ENCODE data around the gene GPR107. TPM values are rescaled to one million over a fixed set of nuclear protein-coding genes. Genes with fewer than 3 reads are reported as not detected.

GPR107 gene
- total RNA-seq, 1 experiment from 2014 or later = 77.4 TPM

DNA sequence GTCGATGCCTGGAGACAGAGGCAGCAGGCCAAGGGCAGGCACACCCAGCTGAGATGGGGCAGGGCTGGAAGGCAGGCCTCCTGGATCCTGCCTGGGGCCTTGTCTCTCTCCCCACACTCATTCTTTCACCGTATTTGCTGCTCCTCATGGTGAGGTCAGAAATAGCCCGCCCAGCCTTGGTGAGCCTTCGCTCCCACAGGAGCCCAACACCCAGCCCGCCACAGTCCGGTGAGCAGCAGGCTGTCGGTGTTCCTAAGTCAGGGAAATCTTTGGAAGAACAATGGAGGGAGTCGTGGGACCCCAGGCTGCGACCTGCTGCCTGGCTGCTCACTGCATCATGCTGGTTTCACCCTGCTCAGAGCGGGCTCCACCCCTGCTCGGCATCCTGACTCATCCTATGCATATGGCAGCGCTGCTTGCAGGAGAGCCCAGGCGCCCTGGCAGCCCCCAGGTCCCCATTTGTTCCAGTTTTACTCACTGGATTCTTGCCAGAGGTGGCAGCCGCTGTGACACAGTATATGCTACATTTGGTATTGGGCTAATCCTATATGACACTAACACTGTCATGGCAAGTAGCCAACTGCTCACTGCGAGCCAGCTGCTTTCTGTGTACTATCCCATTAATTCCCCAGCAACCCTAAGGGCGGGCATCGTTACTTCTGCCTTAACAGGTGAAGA is 65.3 kb downstream of the GPR107 start:
- no peak for TF ChIP-seq EZH2 (IDR thresholded peaks at IDR 0.05; ENCODE audit: low read depth)
- TF ChIP-seq, protein P1, sequence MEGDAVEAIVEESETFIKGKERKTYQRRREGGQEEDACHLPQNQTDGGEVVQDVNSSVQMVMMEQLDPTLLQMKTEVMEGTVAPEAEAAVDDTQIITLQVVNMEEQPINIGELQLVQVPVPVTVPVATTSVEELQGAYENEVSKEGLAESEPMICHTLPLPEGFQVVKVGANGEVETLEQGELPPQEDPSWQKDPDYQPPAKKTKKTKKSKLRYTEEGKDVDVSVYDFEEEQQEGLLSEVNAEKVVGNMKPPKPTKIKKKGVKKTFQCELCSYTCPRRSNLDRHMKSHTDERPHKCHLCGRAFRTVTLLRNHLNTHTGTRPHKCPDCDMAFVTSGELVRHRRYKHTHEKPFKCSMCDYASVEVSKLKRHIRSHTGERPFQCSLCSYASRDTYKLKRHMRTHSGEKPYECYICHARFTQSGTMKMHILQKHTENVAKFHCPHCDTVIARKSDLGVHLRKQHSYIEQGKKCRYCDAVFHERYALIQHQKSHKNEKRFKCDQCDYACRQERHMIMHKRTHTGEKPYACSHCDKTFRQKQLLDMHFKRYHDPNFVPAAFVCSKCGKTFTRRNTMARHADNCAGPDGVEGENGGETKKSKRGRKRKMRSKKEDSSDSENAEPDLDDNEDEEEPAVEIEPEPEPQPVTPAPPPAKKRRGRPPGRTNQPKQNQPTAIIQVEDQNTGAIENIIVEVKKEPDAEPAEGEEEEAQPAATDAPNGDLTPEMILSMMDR (conservative IDR thresholded peaks at IDR 0.05) = no peak
- H3K9me3 ChIP-seq (ENCODE audit: insufficient read depth, low read depth) = no peaks in the 10 kb centered on the region
- ChIA-PET CTCF (interaction anchor here (1.1 kb wide), 1 partner anchor 297 kb away, joined by 4 read pairs; no protein-coding TSS in a partner anchor), POLR2A (ENCODE audit: unreplicated experiment) (interaction anchor here (0.7 kb wide), 1 partner anchor 342 kb away, joined by 3 read pairs; no protein-coding TSS in a partner anchor)
- H4K20me1 ChIP-seq (ENCODE audit: insufficient read depth) = no peaks in the 10 kb centered on the region
- no peak overlapping the region for H3K27ac ChIP-seq
- H3F3A ChIP-seq (ENCODE audit: insufficient read depth, low read depth) = no peaks in the 10 kb centered on the region
- peak in 1 of 2 experiments; percentile 85 for DNase-seq
- no peak overlapping the region for H3K4me2 ChIP-seq
- no peak overlapping the region for H3K4me3 ChIP-seq
- intact Hi-C loops (cut with micrococcal nuclease; ENCODE audit: unreplicated experiment) = loop anchor here (2.0 kb wide), 1 partner anchor 68 kb away; no protein-coding TSS in a partner anchor
- H3K4me1 ChIP-seq (replicated peaks; ENCODE audit: insufficient read depth) = peaks cover 13% of the 10 kb centered on the region
- no peaks in the 10 kb centered on the region for H3K27me3 ChIP-seq (ENCODE audit: insufficient read depth, low read depth)
- H3K36me3 ChIP-seq (ENCODE audit: low read depth) = no peaks in the 10 kb centered on the region
- no peaks in the 10 kb centered on the region for H3K9me2 ChIP-seq (ENCODE audit: insufficient read depth)
- no peaks in the 10 kb centered on the region for H3K79me2 ChIP-seq (ENCODE audit: low read depth)
- no peak overlapping the region for H2AFZ ChIP-seq
- BruUV-seq (replicated peaks) = TSS peak; percentile 39

DNA sequence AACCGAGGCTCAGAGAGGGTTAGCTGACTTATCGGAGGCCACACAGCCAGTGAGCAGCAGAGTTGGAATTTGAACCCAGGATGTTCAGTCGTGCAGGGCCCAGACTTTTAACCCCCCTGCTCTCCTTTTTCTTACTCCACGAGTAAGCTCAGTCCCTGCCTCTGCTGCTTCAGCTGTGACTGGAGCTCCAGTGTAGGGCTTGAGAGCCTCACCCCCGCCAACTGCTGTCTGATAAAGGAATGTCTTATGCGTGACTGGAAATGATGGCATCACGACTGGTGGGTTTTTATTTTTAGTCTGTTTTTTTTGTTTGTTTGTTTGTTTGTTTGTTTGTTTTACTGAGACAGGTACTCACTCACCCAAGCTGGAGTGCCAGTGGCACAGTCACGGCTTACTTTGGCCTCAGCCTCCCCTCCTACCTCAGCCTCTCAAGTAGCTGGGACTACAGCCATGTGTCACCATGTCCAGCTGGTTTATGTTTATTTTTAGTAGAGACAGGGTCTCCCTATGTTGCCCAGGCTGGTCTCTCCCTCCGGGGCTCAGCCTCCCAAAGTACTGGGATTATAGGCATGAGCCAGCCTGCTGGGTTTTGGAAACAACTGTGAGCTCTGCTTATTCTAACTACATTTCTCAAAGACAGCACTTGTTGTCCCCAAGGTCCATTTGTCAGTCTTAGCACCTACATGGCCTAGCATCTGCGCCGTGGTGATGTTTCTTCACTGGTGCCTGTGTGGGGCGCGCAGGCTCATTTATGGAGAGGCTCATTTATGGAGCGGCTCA is 66.0 kb downstream of the GPR107 start:
- no TSS peak for BruUV-seq (replicated peaks)
- Histone ChIP-seq H3K36me3 (ENCODE audit: low read depth) (no peaks in the 10 kb centered on the region), H3K27ac (no peak overlapping the region), H3K4me1 (replicated peaks; ENCODE audit: insufficient read depth) (peaks cover 13% of the 10 kb centered on the region), H3K4me2 (no peak overlapping the region), H3K79me2 (ENCODE audit: low read depth) (no peaks in the 10 kb centered on the region), H3K4me3 (no peak overlapping the region), H3K27me3 (ENCODE audit: insufficient read depth, low read depth) (no peaks in the 10 kb centered on the region), H3F3A (ENCODE audit: insufficient read depth, low read depth) (0 out of 2 replicates have a peak, but pooled peaks cover 6% of the 10 kb centered on the region), H4K20me1 (ENCODE audit: insufficient read depth) (no peaks in the 10 kb centered on the region), H2AFZ (no peak overlapping the region), H3K9me3 (ENCODE audit: insufficient read depth, low read depth) (no peaks in the 10 kb centered on the region), H3K9me2 (ENCODE audit: insufficient read depth) (no peaks in the 10 kb centered on the region)
- ChIA-PET POLR2A (ENCODE audit: unreplicated experiment) (interaction anchor here (0.6 kb wide), 1 partner anchor 245 kb away, joined by 3 read pairs; no protein-coding TSS in a partner anchor), CTCF (interaction anchor here (0.6 kb wide), 1 partner anchor 335 kb away, joined by 4 read pairs; no protein-coding TSS in a partner anchor)
- DNase-seq = no peak
- TF ChIP-seq, protein P1 (conservative IDR thresholded peaks at IDR 0.05) = no peak
- no peak for TF ChIP-seq EZH2 (IDR thresholded peaks at IDR 0.05; ENCODE audit: low read depth)
- intact Hi-C loops (cut with micrococcal nuclease; ENCODE audit: unreplicated experiment) = loop anchor here (2.0 kb wide), 1 partner anchor 67 kb away; no protein-coding TSS in a partner anchor

DNA sequence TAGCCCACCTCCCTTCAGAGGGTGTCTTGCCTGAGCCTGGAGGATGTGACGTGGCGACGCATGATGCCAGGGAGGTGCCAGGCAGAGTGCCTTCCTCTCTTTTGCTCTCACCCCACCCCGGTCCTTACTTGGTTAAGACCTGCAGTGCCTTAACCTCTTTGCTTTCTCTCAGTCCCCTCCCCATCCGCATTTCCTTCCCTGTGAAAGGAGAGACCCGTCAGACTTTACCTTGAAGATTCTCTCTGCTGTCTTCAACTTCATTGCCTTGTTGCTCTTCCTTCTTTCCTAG is 66.5 kb downstream of the GPR107 start:
- no peaks in the 10 kb centered on the region for H3K27me3 ChIP-seq (ENCODE audit: insufficient read depth, low read depth)
- no peaks in the 10 kb centered on the region for H3K9me2 ChIP-seq (ENCODE audit: insufficient read depth)
- no peaks in the 10 kb centered on the region for H4K20me1 ChIP-seq (ENCODE audit: insufficient read depth)
- H3K4me2 ChIP-seq = no peak overlapping the region
- no peaks in the 10 kb centered on the region for H3K36me3 ChIP-seq (ENCODE audit: low read depth)
- ChIA-PET POLR2A (ENCODE audit: unreplicated experiment) (no interaction called here), CTCF (interaction anchor here (0.6 kb wide), 1 partner anchor 336 kb away, joined by 4 read pairs; no protein-coding TSS in a partner anchor)
- H3K4me3 ChIP-seq = no peak overlapping the region
- H3K4me1 ChIP-seq (replicated peaks; ENCODE audit: insufficient read depth) = peaks cover 13% of the 10 kb centered on the region
- intact Hi-C loops (cut with micrococcal nuclease; ENCODE audit: unreplicated experiment) = no loop called here
- H3K27ac ChIP-seq = no peak overlapping the region
- H2AFZ ChIP-seq = no peak overlapping the region
- no peaks in the 10 kb centered on the region for H3K9me3 ChIP-seq (ENCODE audit: insufficient read depth, low read depth)
- no peaks in the 10 kb centered on the region for H3K79me2 ChIP-seq (ENCODE audit: low read depth)
- H3F3A ChIP-seq (ENCODE audit: insufficient read depth, low read depth) = 0 out of 2 replicates have a peak, but pooled peaks cover 6% of the 10 kb centered on the region
- BruUV-seq (replicated peaks) = no TSS peak
- TF ChIP-seq, protein P1 (conservative IDR thresholded peaks at IDR 0.05) = no peak
- TF ChIP-seq EZH2 (IDR thresholded peaks at IDR 0.05; ENCODE audit: low read depth) = no peak
- DNase-seq = no peak

All from PC-9 (cell line).